Ascending aorta (tissue), 2 donors: ENCODE data around the gene FXYD6. TPM values are rescaled to one million over a fixed set of nuclear protein-coding genes. Genes with fewer than 3 reads are reported as not detected.

Source experiments
- DNase-seq, 2 donors: peaks; one replicate each; pipeline ENCODE4 v3.0.0-alpha.2; 2019; ENCODE audit warnings: low spot score in 2 of 2
- H3K27ac ChIP-seq, 2 donors: fragments of 200-600 bp; sonication (generic); one replicate each; pipeline ENCODE4 v1.5.1; 2016 to 2017; ENCODE audit warnings: mild to moderate bottlenecking in 1 of 2
- H3K27me3 ChIP-seq: fragments of 200-600 bp; sonication (generic); one replicate; pipeline ENCODE4 v1.5.1; 2017
- H3K36me3 ChIP-seq, 2 donors: fragments of 200-600 bp; sonication (generic); one replicate each; pipeline ENCODE4 v1.5.1; 2016
- H3K4me1 ChIP-seq, 2 donors: fragments of 200-600 bp; sonication (generic); one replicate each; pipeline ENCODE4 v1.5.1; 2016 to 2017; ENCODE audit warnings: mild to moderate bottlenecking in 1 of 2
- H3K4me3 ChIP-seq, 2 donors: fragments of 200-600 bp; sonication (generic); one replicate each; pipeline ENCODE4 v1.5.1; 2016 to 2017; ENCODE audit warnings: mild to moderate bottlenecking in 1 of 2
- H3K9me3 ChIP-seq, 2 donors: fragments of 200-600 bp; sonication (generic); one replicate each; pipeline ENCODE4 v1.5.1; 2016
- intact Hi-C: fragments of 100-400 bp; cut with DNase I; formaldehyde crosslinking; loops from one replicate; pipeline ENCODE4 v1.15.1; 2023
- total RNA-seq: library from RNA; depleted of rRNA; stranded (reverse); fragments of >200 nt; gene quantifications from one replicate; pipeline ENCODE4 v1.1.0, GENCODE V29; 2016
- TF ChIP-seq, protein P1 (sequence below), 3 experiments: fragments of 200-600 bp in 2 of 3; fragments of 450-650 bp in 1 of 3; sonication (generic) in 2 of 3; IDR thresholded peaks; one replicate each; pipeline ENCODE4 v1.5.1; 2016 to 2019; ENCODE audit warnings: antibody characterized with exemption in 3 of 3, mild to moderate bottlenecking in 1 of 3, moderate library complexity in 1 of 3

FXYD6 gene
- total RNA-seq, 1 donor from 2014 or later = 16.4 TPM

DNA sequence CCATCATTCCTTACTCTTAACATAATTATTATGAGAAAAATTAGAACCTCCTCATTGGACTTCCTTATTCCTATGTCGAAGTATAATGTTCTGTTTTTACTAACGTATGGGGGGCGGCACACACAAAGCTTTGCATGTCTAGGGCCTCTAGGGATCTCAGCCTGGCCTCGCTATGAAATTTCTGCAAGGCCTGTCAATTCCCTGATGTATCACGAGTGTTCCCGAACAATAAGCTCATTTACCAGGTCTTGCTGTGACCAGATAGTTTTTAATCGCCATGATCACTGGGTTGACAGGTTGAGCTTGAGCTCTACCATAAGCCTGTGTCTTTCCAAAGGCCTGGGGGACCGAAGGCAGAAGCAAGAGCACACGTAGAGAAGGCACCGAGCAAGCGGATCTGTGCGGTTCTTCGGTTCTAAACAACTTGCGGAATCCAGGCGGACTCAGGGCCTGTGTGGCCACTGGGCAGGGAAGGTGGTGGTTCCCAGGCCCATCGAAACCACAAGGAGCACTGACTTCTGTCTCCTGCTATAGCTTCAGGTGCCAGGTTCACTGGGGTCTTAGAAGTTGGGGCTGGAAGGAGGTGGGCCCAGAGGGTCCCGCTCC is 41.5 kb downstream of the FXYD6 start:
- H3K27ac ChIP-seq = no peak overlapping the region
- TF ChIP-seq, protein P1, sequence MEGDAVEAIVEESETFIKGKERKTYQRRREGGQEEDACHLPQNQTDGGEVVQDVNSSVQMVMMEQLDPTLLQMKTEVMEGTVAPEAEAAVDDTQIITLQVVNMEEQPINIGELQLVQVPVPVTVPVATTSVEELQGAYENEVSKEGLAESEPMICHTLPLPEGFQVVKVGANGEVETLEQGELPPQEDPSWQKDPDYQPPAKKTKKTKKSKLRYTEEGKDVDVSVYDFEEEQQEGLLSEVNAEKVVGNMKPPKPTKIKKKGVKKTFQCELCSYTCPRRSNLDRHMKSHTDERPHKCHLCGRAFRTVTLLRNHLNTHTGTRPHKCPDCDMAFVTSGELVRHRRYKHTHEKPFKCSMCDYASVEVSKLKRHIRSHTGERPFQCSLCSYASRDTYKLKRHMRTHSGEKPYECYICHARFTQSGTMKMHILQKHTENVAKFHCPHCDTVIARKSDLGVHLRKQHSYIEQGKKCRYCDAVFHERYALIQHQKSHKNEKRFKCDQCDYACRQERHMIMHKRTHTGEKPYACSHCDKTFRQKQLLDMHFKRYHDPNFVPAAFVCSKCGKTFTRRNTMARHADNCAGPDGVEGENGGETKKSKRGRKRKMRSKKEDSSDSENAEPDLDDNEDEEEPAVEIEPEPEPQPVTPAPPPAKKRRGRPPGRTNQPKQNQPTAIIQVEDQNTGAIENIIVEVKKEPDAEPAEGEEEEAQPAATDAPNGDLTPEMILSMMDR (IDR thresholded peaks at IDR 0.05) = no peak
- no peak for DNase-seq
- no peak overlapping the region for H3K4me3 ChIP-seq
- H3K4me1 ChIP-seq = no peaks in the 10 kb centered on the region
- H3K9me3 ChIP-seq = no peaks in the 10 kb centered on the region
- H3K36me3 ChIP-seq = no peaks in the 10 kb centered on the region
- intact Hi-C loops = no loop called here
- H3K27me3 ChIP-seq = no peaks in the 10 kb centered on the region

DNA sequence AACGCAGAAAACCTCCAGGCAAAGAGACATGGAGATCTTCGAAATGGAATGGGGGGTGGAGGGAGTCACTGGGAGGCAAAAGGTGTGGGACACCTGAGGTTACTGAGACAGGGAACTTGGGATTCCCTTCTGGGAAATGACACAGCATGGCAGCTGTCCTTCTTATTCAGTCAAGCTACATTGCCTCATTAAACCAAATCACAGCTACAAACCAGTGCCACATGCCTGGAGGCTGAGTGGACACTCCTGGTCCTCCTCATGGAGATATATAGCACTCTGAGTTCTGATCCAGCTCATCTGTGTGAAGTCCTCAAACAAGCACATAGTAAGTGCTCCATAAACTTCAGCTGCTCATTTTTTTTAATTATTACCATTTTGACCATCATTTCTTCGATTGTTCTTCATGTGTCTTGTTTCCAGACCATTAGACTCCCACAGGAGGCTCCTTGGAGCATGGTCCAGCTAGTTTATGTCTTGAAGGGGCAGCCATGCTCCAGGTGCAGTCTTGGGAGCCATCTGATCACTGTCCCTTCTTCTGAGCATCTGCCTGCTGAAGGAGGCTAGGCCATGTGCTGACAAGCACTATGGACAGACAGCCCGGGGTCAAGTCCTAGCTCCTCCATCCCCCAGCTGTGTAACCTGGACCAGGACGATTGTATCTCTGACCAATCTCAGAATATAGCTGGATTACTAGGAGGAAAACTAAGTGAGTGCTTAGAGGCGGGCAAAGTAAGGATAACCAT is 42.2 kb downstream of the FXYD6 start:
- H3K4me1 ChIP-seq = no peaks in the 10 kb centered on the region
- no peak for DNase-seq
- H3K27me3 ChIP-seq = no peaks in the 10 kb centered on the region
- H3K4me3 ChIP-seq = no peak overlapping the region
- intact Hi-C loops = no loop called here
- no peaks in the 10 kb centered on the region for H3K36me3 ChIP-seq
- no peak overlapping the region for H3K27ac ChIP-seq
- H3K9me3 ChIP-seq = no peaks in the 10 kb centered on the region
- TF ChIP-seq, protein P1 (IDR thresholded peaks at IDR 0.05) = no peak

DNA sequence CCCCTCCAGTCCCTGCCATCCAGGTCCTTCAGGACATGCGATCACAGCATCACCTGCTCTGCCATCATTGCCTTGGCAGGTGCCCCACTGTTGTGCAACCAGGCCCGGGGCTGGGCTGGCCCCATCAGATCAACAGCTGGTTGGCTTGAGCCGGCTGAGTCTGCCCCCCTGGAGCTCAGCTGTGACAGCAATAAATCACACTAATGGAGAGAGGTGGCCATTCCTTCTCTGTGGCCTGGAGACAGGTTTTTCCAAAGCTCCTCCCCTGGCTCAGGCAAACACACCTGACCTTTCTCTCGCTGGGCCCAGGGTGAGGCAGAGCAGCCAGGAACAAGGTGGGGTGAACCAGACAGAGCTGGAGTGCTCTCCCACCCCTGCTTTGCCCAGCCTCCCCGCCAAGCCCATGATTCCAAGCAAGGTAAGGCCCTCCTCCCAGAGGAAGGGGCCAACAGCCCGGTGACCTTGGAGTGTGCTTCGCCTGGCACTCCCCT is 43.0 kb downstream of the FXYD6 start:
- no peak for DNase-seq
- TF ChIP-seq, protein P1 (IDR thresholded peaks at IDR 0.05) = no peak
- Histone ChIP-seq H3K27me3 (no peaks in the 10 kb centered on the region), H3K4me1 (no peaks in the 10 kb centered on the region), H3K4me3 (no peak overlapping the region), H3K9me3 (no peaks in the 10 kb centered on the region), H3K27ac (no peak overlapping the region), H3K36me3 (no peaks in the 10 kb centered on the region)
- intact Hi-C loops = no loop called here

- Histone ChIP-seq H3K9me3 (no peaks in the 10 kb centered on the region), H3K36me3 (no peaks in the 10 kb centered on the region), H3K27ac (no peak overlapping the region), H3K4me1 (no peaks in the 10 kb centered on the region), H3K4me3 (no peak overlapping the region), H3K27me3 (no peaks in the 10 kb centered on the region)
- no peak for DNase-seq
- TF ChIP-seq, protein P1 (IDR thresholded peaks at IDR 0.05) = no peak
- intact Hi-C loops = no loop called here
Observed at GRCh38 chr11:117832511-117832910, 43.9 kb downstream of the FXYD6 start.

DNA sequence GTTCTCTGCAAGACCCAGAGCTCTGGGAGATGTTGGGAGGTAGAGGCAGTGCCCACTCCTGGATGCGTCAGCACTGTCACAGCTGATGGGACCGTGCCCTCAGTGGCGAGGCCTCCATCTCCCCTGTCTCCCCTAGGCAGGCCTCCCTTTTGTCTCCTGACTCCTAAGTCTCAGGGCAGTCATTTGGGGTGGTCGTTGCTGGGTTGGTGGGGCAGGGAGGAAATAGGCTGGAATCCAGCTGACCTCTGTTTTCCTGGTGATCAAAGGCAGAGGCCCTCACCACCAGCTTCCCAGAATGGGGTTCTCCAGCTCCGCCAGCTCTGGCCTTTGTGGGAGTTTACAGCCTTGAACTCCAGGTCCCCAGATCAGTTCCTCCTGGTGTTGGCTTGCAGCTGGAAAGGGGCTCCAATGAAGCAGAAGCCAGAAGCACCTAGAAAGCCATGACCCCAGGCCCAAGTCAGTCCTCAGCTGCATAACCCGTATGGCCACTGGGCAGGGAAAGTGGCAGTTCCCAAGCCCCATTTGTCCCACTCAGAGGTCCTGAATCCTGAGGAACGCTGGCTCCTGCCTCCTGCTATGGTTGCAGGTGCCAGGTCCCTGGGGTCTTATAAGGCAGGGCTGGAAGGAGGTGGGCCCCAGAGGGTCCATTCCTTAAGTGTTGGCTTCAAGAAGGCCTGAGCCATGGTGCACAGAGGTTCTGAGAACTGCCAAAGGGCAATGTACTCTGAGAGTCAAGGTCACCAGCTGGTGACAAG is 44.6 kb downstream of the FXYD6 start:
- Histone ChIP-seq H3K4me1 (no peaks in the 10 kb centered on the region), H3K9me3 (no peaks in the 10 kb centered on the region), H3K27me3 (no peaks in the 10 kb centered on the region), H3K4me3 (no peak overlapping the region), H3K36me3 (no peaks in the 10 kb centered on the region), H3K27ac (no peak overlapping the region)
- DNase-seq = no peak
- TF ChIP-seq, protein P1 (IDR thresholded peaks at IDR 0.05) = no peak
- intact Hi-C loops = no loop called here
